Osteocyte (in vitro differentiated cells): ENCODE results near the gene NFYC. TPM values are rescaled to one million over a fixed set of nuclear protein-coding genes. Genes with fewer than 3 reads are reported as not detected.

ENCODE experiments used
- DNase-seq: peaks from one replicate; pipeline ENCODE4 v3.0.0; 2021; ENCODE audit warnings: mixed read lengths; ENCODE audit not compliant: unreplicated experiment; ENCODE audit errors: extremely low spot score
- H3K27ac Mint-ChIP-seq: one replicate; pipeline ENCODE4 v1.8.0; 2021; ENCODE audit warnings: mild to moderate bottlenecking, mixed read lengths; ENCODE audit not compliant: unreplicated experiment
- H3K27me3 Mint-ChIP-seq: one replicate; pipeline ENCODE4 v1.8.0; 2021; ENCODE audit warnings: mixed read lengths; ENCODE audit not compliant: unreplicated experiment
- H3K36me3 Mint-ChIP-seq: one replicate; pipeline ENCODE4 v1.8.0; 2021; ENCODE audit warnings: mixed read lengths; ENCODE audit not compliant: unreplicated experiment
- H3K4me1 Mint-ChIP-seq: one replicate; pipeline ENCODE4 v1.8.0; 2021; ENCODE audit warnings: mixed read lengths; ENCODE audit not compliant: unreplicated experiment
- H3K4me3 Mint-ChIP-seq: one replicate; pipeline ENCODE4 v1.8.0; 2021; ENCODE audit warnings: mild to moderate bottlenecking, moderate library complexity, mixed read lengths; ENCODE audit not compliant: unreplicated experiment
- H3K9me3 Mint-ChIP-seq: one replicate; pipeline ENCODE4 v1.8.0; 2021; ENCODE audit warnings: mixed read lengths; ENCODE audit not compliant: unreplicated experiment
- total RNA-seq: library from RNA; stranded (reverse); gene quantifications from 2 replicates; pipeline ENCODE4 v1.2.1, GENCODE V29; 2021
- TF ChIP-seq, protein P1 (sequence below): fragments of 200-600 bp; sonication (generic); IDR thresholded peaks from 2 replicates; pipeline ENCODE4 v1.5.0; 2021; ENCODE audit warnings: antibody characterized with exemption, mild to moderate bottlenecking, moderate library complexity

The NFYC gene
- total RNA-seq, 1 donor from 2014 or later: 49.0 TPM

GRCh38 chr1:40690771-40691537 lies 550 bp upstream of the NFYC start:
- DNase-seq: no peak
- Mint-ChIP-seq H3K27ac (peak overlapping the region; percentile 97), H3K36me3 (peaks cover 6% of the 10 kb centered on the region), H3K4me3 (peak overlapping the region; percentile 94), H3K27me3 (no peaks in the 10 kb centered on the region), H3K4me1 (peaks cover 34% of the 10 kb centered on the region), H3K9me3 (peaks cover 4% of the 10 kb centered on the region)
- TF ChIP-seq, protein P1, sequence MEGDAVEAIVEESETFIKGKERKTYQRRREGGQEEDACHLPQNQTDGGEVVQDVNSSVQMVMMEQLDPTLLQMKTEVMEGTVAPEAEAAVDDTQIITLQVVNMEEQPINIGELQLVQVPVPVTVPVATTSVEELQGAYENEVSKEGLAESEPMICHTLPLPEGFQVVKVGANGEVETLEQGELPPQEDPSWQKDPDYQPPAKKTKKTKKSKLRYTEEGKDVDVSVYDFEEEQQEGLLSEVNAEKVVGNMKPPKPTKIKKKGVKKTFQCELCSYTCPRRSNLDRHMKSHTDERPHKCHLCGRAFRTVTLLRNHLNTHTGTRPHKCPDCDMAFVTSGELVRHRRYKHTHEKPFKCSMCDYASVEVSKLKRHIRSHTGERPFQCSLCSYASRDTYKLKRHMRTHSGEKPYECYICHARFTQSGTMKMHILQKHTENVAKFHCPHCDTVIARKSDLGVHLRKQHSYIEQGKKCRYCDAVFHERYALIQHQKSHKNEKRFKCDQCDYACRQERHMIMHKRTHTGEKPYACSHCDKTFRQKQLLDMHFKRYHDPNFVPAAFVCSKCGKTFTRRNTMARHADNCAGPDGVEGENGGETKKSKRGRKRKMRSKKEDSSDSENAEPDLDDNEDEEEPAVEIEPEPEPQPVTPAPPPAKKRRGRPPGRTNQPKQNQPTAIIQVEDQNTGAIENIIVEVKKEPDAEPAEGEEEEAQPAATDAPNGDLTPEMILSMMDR: no peak

DNA sequence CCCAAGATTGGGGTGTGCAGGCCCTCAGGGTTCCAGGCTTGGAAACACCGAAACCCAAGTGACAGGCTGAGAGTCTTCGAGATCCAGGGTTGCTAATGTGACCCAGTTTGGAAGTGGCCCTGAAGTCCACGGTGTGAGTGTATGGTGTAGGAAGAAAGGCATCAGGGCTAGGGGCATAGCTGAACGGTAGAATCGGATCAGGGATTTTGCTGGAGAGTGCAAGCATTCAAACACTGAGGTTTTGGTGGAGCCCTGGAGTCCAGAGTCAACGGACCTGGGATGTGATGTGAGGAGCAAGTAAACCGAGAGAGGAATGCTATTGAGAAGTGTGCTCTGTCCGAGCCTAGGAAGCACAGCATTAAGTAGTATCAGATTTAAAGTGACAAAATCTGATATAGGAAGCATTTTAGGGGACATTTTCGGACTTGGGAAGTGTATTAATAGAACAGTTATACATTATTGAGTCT lies 958 bp downstream of the NFYC start:
- Mint-ChIP-seq H3K9me3 (no peaks in the 10 kb centered on the region), H3K27me3 (no peaks in the 10 kb centered on the region), H3K27ac (peak overlapping the region; percentile 97), H3K36me3 (peaks cover 4% of the 10 kb centered on the region), H3K4me3 (peak overlapping the region; percentile 94), H3K4me1 (peaks cover 37% of the 10 kb centered on the region)
- TF ChIP-seq, protein P1: no peak
- DNase-seq: no peak

DNA sequence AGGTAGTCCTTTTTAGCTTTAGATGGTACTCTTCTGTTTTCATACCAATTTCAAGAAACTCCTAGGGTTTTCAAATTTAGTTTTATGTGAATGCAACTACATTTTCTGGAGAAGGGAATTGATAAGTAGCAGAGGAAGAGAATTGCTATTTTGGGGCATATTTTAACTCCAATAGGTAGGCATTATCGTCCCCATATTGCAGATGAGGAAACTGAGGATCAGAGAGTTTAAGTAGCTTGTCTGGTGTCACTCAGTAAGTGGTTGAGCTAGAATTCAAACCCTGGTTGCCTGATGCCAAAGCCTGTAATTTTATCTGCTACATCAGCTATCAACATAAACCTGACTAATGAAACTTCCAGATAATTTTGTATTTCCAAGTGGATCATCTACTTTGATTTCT lies 1.9 kb downstream of the NFYC start:
- Mint-ChIP-seq H3K4me3 (peak overlapping the region; percentile 94), H3K36me3 (peaks cover 4% of the 10 kb centered on the region), H3K9me3 (no peaks in the 10 kb centered on the region), H3K27me3 (no peaks in the 10 kb centered on the region), H3K27ac (peak overlapping the region; percentile 97), H3K4me1 (peaks cover 37% of the 10 kb centered on the region)
- TF ChIP-seq, protein P1: no peak
- no peak for DNase-seq

DNA sequence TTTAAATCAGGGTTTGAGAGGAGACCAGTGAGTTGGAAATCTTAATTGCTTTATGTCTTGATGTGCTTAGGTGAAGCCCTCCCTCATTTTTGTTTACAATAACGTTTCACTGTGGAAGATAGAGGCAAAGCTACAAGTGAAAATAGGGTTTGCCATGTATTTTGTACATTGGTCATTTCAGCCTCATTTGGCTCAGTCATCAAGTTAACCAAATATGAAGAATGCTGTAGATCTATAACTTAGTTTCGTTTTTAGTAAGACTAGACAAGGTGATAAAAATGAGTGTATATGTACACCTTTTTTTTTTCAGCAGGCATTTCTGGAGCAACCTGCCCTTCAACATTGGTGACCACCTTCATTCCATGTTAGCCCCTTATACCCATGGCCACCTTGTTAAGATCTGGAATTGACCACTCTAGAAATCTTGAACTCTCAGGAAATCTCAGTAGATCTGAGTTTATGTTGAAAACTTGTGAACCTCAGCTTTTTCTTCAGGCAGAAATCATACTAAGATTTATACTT lies 2.9 kb downstream of the NFYC start:
- Mint-ChIP-seq H3K4me3 (no peak overlapping the region), H3K27ac (no peak overlapping the region), H3K9me3 (no peaks in the 10 kb centered on the region), H3K36me3 (peaks cover 4% of the 10 kb centered on the region), H3K27me3 (no peaks in the 10 kb centered on the region), H3K4me1 (peaks cover 43% of the 10 kb centered on the region)
- no peak for DNase-seq
- TF ChIP-seq, protein P1: no peak

GRCh38 chr1:40696294-40696693 lies 4.8 kb downstream of the NFYC start:
- peaks cover 4% of the 10 kb centered on the region for H3K36me3 Mint-ChIP-seq
- no peak overlapping the region for H3K27ac Mint-ChIP-seq
- no peak overlapping the region for H3K4me3 Mint-ChIP-seq
- no peaks in the 10 kb centered on the region for H3K9me3 Mint-ChIP-seq
- TF ChIP-seq, protein P1: no peak
- no peaks in the 10 kb centered on the region for H3K27me3 Mint-ChIP-seq
- H3K4me1 Mint-ChIP-seq: peaks cover 32% of the 10 kb centered on the region
- no peak for DNase-seq
